Ascending aorta (tissue), 2 donors: ENCODE measurements around the gene SNX25. TPM values are rescaled to one million over a fixed set of nuclear protein-coding genes. Genes with fewer than 3 reads are reported as not detected.
"Not testable (repeated sequence)": the region's sequence is repeated elsewhere in the genome, so short reads cannot be mapped to it uniquely, and the experiment has no call there.

Experiments
- DNase-seq, 2 donors: peaks; one replicate each; pipeline ENCODE4 v3.0.0-alpha.2; 2019; ENCODE audit warnings: low spot score in 2 of 2
- H3K27ac ChIP-seq, 2 donors: fragments of 200-600 bp; sonication (generic); one replicate each; pipeline ENCODE4 v1.5.1; 2016 to 2017; ENCODE audit warnings: mild to moderate bottlenecking in 1 of 2
- H3K27me3 ChIP-seq: fragments of 200-600 bp; sonication (generic); one replicate; pipeline ENCODE4 v1.5.1; 2017
- H3K36me3 ChIP-seq, 2 donors: fragments of 200-600 bp; sonication (generic); one replicate each; pipeline ENCODE4 v1.5.1; 2016
- H3K4me1 ChIP-seq, 2 donors: fragments of 200-600 bp; sonication (generic); one replicate each; pipeline ENCODE4 v1.5.1; 2016 to 2017; ENCODE audit warnings: mild to moderate bottlenecking in 1 of 2
- H3K4me3 ChIP-seq, 2 donors: fragments of 200-600 bp; sonication (generic); one replicate each; pipeline ENCODE4 v1.5.1; 2016 to 2017; ENCODE audit warnings: mild to moderate bottlenecking in 1 of 2
- H3K9me3 ChIP-seq, 2 donors: fragments of 200-600 bp; sonication (generic); one replicate each; pipeline ENCODE4 v1.5.1; 2016
- intact Hi-C: fragments of 100-400 bp; cut with DNase I; formaldehyde crosslinking; loops from one replicate; pipeline ENCODE4 v1.15.1; 2023
- total RNA-seq: library from RNA; depleted of rRNA; stranded (reverse); fragments of >200 nt; gene quantifications from one replicate; pipeline ENCODE4 v1.1.0, GENCODE V29; 2016
- TF ChIP-seq, protein P1 (sequence below), 3 experiments: fragments of 200-600 bp in 2 of 3; fragments of 450-650 bp in 1 of 3; sonication (generic) in 2 of 3; IDR thresholded peaks; one replicate each; pipeline ENCODE4 v1.5.1; 2016 to 2019; ENCODE audit warnings: antibody characterized with exemption in 3 of 3, mild to moderate bottlenecking in 1 of 3, moderate library complexity in 1 of 3

The SNX25 gene
- total RNA-seq, 1 donor from 2014 or later: 18.7 TPM

DNA sequence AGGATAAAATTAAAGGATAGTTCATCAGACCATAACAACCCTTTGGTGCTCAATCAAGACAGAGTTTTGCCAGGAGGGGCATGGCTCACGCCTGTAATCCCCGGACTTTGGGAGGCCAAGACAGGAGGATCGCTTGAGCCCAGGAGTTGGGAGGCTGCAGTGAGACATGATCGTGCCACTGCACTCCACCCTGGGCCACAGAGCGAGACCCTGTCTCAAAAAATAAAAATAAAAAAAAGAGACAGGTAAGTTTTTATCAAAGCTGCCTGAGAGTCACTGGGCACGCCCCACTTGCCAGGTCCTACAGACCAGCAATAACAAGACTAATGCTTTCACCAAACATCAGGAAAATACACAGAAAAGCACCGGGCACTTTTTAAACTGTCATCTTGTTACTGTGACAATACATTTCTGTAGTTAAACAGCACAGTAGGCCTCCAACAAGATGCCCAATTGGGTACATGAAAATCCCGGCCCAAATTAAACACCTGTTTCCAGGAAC is 6.4 kb upstream of the SNX25 start:
- Histone ChIP-seq H3K4me1 (peaks cover 2 to 22% of the 10 kb centered on the region in 2 donors), H3K27me3 (no peaks in the 10 kb centered on the region), H3K36me3 (no peaks in the 10 kb centered on the region), H3K4me3 (peak overlapping the region; percentile 77 to 83), H3K27ac (peak overlapping the region; percentile 99), H3K9me3 (no peaks in the 10 kb centered on the region)
- intact Hi-C loops: loop anchor here (5.0 to 10.0 kb wide), 3 partner anchors 222 to 992 kb away; partner anchors contain the start of genes CYP4V2 and UFSP2
- peak in 1 of 2 donors; percentile 43 for DNase-seq
- TF ChIP-seq, protein P1, sequence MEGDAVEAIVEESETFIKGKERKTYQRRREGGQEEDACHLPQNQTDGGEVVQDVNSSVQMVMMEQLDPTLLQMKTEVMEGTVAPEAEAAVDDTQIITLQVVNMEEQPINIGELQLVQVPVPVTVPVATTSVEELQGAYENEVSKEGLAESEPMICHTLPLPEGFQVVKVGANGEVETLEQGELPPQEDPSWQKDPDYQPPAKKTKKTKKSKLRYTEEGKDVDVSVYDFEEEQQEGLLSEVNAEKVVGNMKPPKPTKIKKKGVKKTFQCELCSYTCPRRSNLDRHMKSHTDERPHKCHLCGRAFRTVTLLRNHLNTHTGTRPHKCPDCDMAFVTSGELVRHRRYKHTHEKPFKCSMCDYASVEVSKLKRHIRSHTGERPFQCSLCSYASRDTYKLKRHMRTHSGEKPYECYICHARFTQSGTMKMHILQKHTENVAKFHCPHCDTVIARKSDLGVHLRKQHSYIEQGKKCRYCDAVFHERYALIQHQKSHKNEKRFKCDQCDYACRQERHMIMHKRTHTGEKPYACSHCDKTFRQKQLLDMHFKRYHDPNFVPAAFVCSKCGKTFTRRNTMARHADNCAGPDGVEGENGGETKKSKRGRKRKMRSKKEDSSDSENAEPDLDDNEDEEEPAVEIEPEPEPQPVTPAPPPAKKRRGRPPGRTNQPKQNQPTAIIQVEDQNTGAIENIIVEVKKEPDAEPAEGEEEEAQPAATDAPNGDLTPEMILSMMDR (IDR thresholded peaks at IDR 0.05): no peak

DNA sequence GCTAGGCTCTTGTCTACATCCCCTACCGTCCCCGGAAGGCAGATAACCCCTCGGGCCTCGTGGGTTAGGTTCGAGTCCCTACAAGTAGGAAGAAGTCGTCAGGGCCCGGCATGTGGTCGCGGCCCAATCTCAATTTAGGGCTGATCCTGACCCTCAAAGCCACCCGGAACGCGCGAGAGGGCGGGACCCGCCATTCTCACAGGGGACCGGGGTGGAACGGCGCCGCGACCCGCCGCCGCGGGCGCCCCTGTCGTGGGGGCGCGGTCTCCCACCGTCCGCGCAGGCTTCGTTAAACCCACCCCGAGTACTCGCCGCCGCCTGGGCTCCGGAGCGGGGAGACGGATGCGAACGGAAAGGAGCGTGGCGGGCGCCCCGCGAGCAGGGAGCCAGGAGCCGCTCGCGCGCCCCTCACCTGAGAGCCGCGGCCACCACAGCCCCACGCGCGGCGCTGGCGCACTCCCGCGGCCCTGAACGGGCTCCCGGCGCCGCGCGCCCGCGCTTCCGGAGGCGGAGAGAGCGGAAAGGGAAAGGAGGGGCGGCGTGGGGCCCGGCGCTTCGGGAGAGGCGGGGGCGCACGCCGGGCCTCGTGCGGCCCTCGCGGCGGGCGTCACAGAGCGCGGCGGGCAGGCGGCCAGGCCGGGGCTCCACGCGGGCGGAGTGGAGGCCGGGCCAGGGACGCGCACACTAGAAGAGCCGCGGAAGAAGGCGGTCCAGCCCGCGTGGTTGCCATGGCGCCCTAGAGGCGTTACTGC is 5.7 kb upstream of the SNX25 start, which contains the start of gene CFAP97:
Gene CFAP97, minus strand, starts transcription at position 515 of the 752 bp plus-strand sequence. CDS start 12,804 bp downstream, outside the sequence.
- peaks cover 2 to 20% of the 10 kb centered on the region in 2 donors for H3K4me1 ChIP-seq
- H3K27me3 ChIP-seq: no peaks in the 10 kb centered on the region
- intact Hi-C loops: loop anchor here (2.0 to 10.0 kb wide), 4 partner anchors 221 to 991 kb away; partner anchors contain the start of genes CCDC110, CYP4V2 and UFSP2
- peak; percentile 69 to 95 for DNase-seq
- H3K9me3 ChIP-seq: no peaks in the 10 kb centered on the region
- H3K36me3 ChIP-seq: no peaks in the 10 kb centered on the region
- H3K4me3 ChIP-seq: peak within 1 kb of the TSS; percentile 77 to 83
- TF ChIP-seq, protein P1 (IDR thresholded peaks at IDR 0.05): no peak
- peak within 1 kb of the TSS; percentile 99 for H3K27ac ChIP-seq

DNA sequence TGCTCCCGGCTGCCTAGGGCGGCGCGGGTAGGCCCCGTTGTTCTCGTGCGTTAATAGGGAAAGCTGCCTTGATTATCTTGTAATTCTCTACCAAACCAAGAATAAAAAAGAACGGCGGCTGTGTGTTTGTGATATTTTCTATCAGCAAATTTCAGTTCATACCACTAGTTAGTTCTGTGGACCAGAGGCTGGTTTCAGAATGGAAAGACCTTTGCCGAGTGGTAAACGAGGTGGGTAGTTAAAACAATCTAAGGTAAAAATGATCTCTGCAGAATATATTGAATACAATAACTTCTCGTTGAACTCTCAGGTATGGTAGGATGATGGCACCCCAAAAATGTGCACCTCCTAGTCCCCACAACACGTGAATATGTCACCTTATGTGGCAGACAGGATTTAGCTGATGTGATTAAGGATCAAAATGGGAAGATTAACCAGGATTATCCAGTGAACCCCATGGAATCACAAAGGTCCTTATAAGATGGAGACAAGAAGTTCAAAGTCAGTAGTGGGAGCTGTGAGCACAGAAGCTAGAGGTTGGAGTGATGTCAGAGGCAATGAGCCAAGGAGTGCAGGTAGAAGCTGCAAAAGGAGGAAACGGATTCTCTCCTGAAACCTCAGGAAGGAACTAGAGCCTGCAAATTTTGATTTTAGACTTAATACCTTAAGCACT is 5.0 kb upstream of the SNX25 start:
- Histone ChIP-seq H3K4me3 (peak overlapping the region; percentile 77 to 83), H3K4me1 (peaks cover 2 to 20% of the 10 kb centered on the region in 2 donors), H3K36me3 (no peaks in the 10 kb centered on the region), H3K9me3 (no peaks in the 10 kb centered on the region), H3K27ac (peak overlapping the region; percentile 99), H3K27me3 (no peaks in the 10 kb centered on the region)
- TF ChIP-seq, protein P1 (IDR thresholded peaks at IDR 0.05): no peak
- peak in 1 of 2 donors; percentile 49 for DNase-seq
- intact Hi-C loops: loop anchor here (2.0 to 10.0 kb wide), 4 partner anchors 220 to 990 kb away; partner anchors contain the start of genes CCDC110, CYP4V2 and UFSP2

DNA sequence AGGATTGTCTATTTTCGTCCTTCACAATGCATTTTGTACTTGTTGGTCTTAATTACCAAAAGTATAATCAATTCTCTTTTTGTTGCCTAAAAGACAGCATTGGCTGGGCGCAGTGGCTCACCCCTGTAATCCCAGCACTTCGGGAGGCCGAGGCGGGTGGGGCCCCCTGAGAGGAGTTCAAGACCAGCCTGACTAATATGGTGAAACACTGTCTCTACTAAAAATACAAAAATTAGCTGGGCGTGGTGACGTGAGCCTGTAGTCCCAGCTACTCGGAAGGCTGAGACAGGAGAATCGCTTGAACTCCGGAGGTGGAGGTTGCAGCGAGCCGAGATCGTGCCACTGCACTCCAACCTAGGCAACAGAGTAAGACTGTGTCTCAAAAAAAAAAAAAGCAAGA is 4.3 kb upstream of the SNX25 start:
- intact Hi-C loops: loop anchor here (2.0 to 10.0 kb wide), 4 partner anchors 82 to 990 kb away; partner anchors contain the start of genes CCDC110, CYP4V2 and UFSP2
- not testable (repeated sequence) for H3K36me3 ChIP-seq, H3K27me3 ChIP-seq, H3K9me3 ChIP-seq
- peak in 1 of 2 donors; percentile 43 for DNase-seq
- Histone ChIP-seq H3K4me3 (peak overlapping the region in 1 of 2 donors; percentile 83), H3K27ac (peak overlapping the region; percentile 23 to 99), H3K4me1 (peaks cover 2 to 20% of the 10 kb centered on the region in 2 donors)

DNA sequence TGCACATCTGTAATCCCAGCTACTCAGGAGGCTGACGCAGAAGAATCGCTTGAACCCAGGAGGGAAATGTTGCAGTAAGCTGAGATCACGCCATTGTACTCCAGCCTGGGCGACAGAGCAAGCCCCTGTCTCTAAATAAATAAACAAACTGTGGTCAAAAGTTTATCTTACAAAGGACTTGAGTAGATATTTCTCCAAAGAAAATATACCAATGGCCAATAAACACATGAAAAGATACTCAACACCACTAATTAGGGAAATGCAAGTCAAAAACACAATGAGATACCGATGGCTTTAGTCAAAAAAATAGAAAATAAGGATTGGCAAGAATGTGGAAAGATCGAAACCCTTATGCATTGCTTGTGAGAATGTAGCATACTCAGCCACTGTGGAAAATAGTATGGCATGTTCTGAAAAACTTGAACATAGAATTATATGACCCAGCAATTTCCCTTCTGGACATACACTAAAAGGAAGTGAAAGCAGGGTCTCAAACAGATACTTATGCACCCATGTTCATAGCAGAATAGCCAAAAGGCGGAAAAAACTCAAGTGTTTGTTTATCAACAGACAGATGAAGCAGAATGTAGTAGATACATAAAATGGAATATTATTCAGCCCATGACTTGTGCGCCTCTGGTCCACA is 3.6 kb upstream of the SNX25 start:
- no peaks in the 10 kb centered on the region for H3K9me3 ChIP-seq
- H3K4me3 ChIP-seq: no peak overlapping the region
- TF ChIP-seq, protein P1 (IDR thresholded peaks at IDR 0.05): no peak
- peak overlapping the region in 1 of 2 donors; percentile 23 for H3K27ac ChIP-seq
- no peak for DNase-seq
- H3K4me1 ChIP-seq: peaks cover 2 to 20% of the 10 kb centered on the region in 2 donors
- H3K27me3 ChIP-seq: no peaks in the 10 kb centered on the region
- intact Hi-C loops: loop anchor here (2.0 to 10.0 kb wide), 4 partner anchors 81 to 989 kb away; partner anchors contain the start of genes CCDC110, CYP4V2 and UFSP2
- H3K36me3 ChIP-seq: no peaks in the 10 kb centered on the region
